HL-60 (cell line): ENCODE data around the gene BAIAP2L1.

Experiments used
- GABPA ChIP-seq: IDR thresholded peaks from 2 replicates; pipeline ENCODE4 v1.6.1; 2012; ENCODE audit warnings: low read depth
- TF ChIP-seq, protein P1 (sequence below): IDR thresholded peaks from one replicate; pipeline ENCODE4 v1.5.1; 2011; ENCODE audit warnings: low read length, control low read depth, inconsistent platforms; ENCODE audit not compliant: insufficient read depth

DNA sequence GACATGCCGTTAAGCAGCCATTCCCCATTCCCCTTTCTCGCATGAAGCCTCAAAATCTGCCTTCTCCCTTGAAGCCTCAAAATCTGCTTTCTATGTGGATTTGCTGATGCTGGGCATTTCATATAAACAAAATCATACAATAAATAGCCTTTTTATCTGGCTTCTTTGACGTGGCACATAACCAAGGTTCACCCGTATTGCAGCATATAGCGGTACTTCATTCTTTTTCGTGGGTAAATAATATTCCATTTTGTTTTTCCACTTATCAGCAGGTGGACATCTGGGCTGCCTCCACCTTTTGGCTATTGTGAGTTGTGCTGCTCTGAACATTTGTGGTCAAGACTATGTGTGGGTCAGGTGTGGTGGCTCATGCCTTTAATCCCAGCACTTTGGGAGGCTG, 62.4 kb downstream of the BAIAP2L1 start:
- TF ChIP-seq GABPA, result no peak
- TF ChIP-seq, protein P1, sequence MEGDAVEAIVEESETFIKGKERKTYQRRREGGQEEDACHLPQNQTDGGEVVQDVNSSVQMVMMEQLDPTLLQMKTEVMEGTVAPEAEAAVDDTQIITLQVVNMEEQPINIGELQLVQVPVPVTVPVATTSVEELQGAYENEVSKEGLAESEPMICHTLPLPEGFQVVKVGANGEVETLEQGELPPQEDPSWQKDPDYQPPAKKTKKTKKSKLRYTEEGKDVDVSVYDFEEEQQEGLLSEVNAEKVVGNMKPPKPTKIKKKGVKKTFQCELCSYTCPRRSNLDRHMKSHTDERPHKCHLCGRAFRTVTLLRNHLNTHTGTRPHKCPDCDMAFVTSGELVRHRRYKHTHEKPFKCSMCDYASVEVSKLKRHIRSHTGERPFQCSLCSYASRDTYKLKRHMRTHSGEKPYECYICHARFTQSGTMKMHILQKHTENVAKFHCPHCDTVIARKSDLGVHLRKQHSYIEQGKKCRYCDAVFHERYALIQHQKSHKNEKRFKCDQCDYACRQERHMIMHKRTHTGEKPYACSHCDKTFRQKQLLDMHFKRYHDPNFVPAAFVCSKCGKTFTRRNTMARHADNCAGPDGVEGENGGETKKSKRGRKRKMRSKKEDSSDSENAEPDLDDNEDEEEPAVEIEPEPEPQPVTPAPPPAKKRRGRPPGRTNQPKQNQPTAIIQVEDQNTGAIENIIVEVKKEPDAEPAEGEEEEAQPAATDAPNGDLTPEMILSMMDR, result no peak
